Measurements from ENCODE around the gene WBP4.

WBP4 gene

GRCh38 chr13:41059456-41060081 is 1.7 kb upstream of the WBP4 start:
- H3K36me3 ChIP-seq (ENCODE audit: insufficient read depth) = no peaks in the 10 kb centered on the region
- H3K4me1 ChIP-seq (ENCODE audit: low read depth, poor library complexity, severe bottlenecking) = peaks cover 51% of the 10 kb centered on the region
- no peaks in the 10 kb centered on the region for H4K20me1 ChIP-seq (ENCODE audit: insufficient read depth)
- peak overlapping the region; percentile 80 for H3K4me2 ChIP-seq
- H2AFZ ChIP-seq (ENCODE audit: low read depth) = peak overlapping the region; percentile 61
- H3K9ac ChIP-seq = peak overlapping the region; percentile 88
- H3K4me3 ChIP-seq (IDR thresholded peaks at IDR 0.05; ENCODE audit: insufficient read depth, low read depth, low read length) = no peak overlapping the region
- peak overlapping the region; percentile 95 for H3K27ac ChIP-seq
- no peaks in the 10 kb centered on the region for H3K27me3 ChIP-seq (ENCODE audit: insufficient read depth, low read depth)
- H3K79me2 ChIP-seq (ENCODE audit: insufficient read depth, low read depth) = peaks cover 88% of the 10 kb centered on the region
- TF ChIP-seq CTCF (conservative IDR thresholded peaks at IDR 0.05; ENCODE audit: low read depth, low read length) = no peak

- peak; percentile 26; the same call in 1 of the 2 replicates for TF ChIP-seq CTCF (conservative IDR thresholded peaks at IDR 0.05; ENCODE audit: low read depth, low read length)
- H3K9ac ChIP-seq = peak overlapping the region; percentile 88
- H3K4me2 ChIP-seq = peak overlapping the region; percentile 80
- no peaks in the 10 kb centered on the region for H3K36me3 ChIP-seq (ENCODE audit: insufficient read depth)
- H3K27ac ChIP-seq = peak overlapping the region; percentile 95
- H2AFZ ChIP-seq (ENCODE audit: low read depth) = peak overlapping the region; percentile 61
- no peaks in the 10 kb centered on the region for H4K20me1 ChIP-seq (ENCODE audit: insufficient read depth)
- no peaks in the 10 kb centered on the region for H3K27me3 ChIP-seq (ENCODE audit: insufficient read depth, low read depth)
- peaks cover 86% of the 10 kb centered on the region for H3K79me2 ChIP-seq (ENCODE audit: insufficient read depth, low read depth)
- H3K4me3 ChIP-seq (IDR thresholded peaks at IDR 0.05; ENCODE audit: insufficient read depth, low read depth, low read length) = no peak overlapping the region
- H3K4me1 ChIP-seq (ENCODE audit: low read depth, poor library complexity, severe bottlenecking) = peaks cover 49% of the 10 kb centered on the region
These were observed 1.1 kb upstream of the WBP4 start for GRCh38 chr13:41060082-41060723.

DNA sequence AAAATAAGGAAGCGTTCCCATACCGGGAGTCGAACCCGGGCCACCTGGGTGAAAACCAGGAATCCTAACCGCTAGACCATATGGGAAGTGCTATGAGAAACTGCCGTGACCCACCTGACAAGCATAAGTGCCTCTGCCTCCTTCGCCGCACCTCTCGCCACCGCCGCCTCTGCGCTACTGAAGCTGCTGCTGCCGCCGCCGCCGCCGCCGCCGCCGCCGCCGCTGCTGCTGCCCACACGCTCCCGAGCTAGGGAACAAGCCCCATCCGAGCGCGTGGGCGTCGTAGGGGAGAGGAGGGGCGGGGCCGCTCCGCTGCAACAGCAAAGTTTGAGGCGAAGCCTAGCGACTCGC is 610 bp upstream of the WBP4 start:
- Histone ChIP-seq H3K36me3 (ENCODE audit: insufficient read depth) (no peaks in the 10 kb centered on the region), H3K4me3 (IDR thresholded peaks at IDR 0.05; ENCODE audit: insufficient read depth, low read depth, low read length) (no peak overlapping the region), H3K27ac (peak overlapping the region; percentile 95), H3K27me3 (ENCODE audit: insufficient read depth, low read depth) (no peaks in the 10 kb centered on the region), H3K79me2 (ENCODE audit: insufficient read depth, low read depth) (peaks cover 81% of the 10 kb centered on the region), H4K20me1 (ENCODE audit: insufficient read depth) (no peaks in the 10 kb centered on the region), H2AFZ (ENCODE audit: low read depth) (peak overlapping the region; percentile 69; the same call in 1 of the 2 replicates), H3K9ac (peak overlapping the region; percentile 88), H3K4me2 (peak overlapping the region; percentile 33; the same call in 1 of the 2 replicates), H3K4me1 (ENCODE audit: low read depth, poor library complexity, severe bottlenecking) (peaks cover 45% of the 10 kb centered on the region)
- no peak for TF ChIP-seq CTCF (conservative IDR thresholded peaks at IDR 0.05; ENCODE audit: low read depth, low read length)

- Histone ChIP-seq H4K20me1 (ENCODE audit: insufficient read depth) (no peaks in the 10 kb centered on the region), H3K27me3 (ENCODE audit: insufficient read depth, low read depth) (no peaks in the 10 kb centered on the region), H3K4me2 (peak overlapping the region; percentile 87), H2AFZ (ENCODE audit: low read depth) (peak overlapping the region; percentile 69; the same call in 1 of the 2 replicates), H3K9ac (peak overlapping the region; percentile 88), H3K27ac (peak overlapping the region; percentile 95), H3K4me3 (IDR thresholded peaks at IDR 0.05; ENCODE audit: insufficient read depth, low read depth, low read length) (no peak overlapping the region), H3K79me2 (ENCODE audit: insufficient read depth, low read depth) (peaks cover 66% of the 10 kb centered on the region), H3K36me3 (ENCODE audit: insufficient read depth) (no peaks in the 10 kb centered on the region), H3K4me1 (ENCODE audit: low read depth, poor library complexity, severe bottlenecking) (peaks cover 36% of the 10 kb centered on the region)
- TF ChIP-seq CTCF (conservative IDR thresholded peaks at IDR 0.05; ENCODE audit: low read depth, low read length) = no peak
These were observed 867 bp downstream of the WBP4 start for GRCh38 chr13:41061914-41062837.
